Measurements from ENCODE around the gene GRID1. TPM values are rescaled to one million over a fixed set of nuclear protein-coding genes. Genes with fewer than 3 reads are reported as not detected.

Gene GRID1
- total and polyA plus RNA-seq, 11 donors: 0.69 to 3.4 (median 1.6) TPM

GRCh38 chr10:86402283-86402941 is 35.8 kb upstream of the GRID1 start:
- peaks cover 0 to 19% (median 0%) of the 10 kb centered on the region in 9 donors for H3K27me3 ChIP-seq
- no peaks in the 10 kb centered on the region for H3K36me3 ChIP-seq
- no peak overlapping the region for H3K27ac ChIP-seq
- DNase-seq (no peak), ATAC-seq (no peak)
- H3K9me3 ChIP-seq: peaks cover 0 to 14% (median 0%) of the 10 kb centered on the region in 12 donors
- H3K4me3 ChIP-seq: peak overlapping the region in 2 of 12 donors; percentile 21 to 22
- intact Hi-C loops (cut with DNase I): loop anchor here in 3 of 10 donors (2.0 to 10.0 kb wide), 3 partner anchors 122 to 185 kb away; partner anchors contain the start of gene WAPL (in 1 of the 3)
- 11 to 17% (median 15%) methylated on average over 18 of the region's 18 CpGs for WGBS, 4 donors
- TF ChIP-seq CTCF (IDR thresholded peaks at IDR 0.05): no peak
- peaks cover 0 to 38% (median 26%) of the 10 kb centered on the region in 12 donors for H3K4me1 ChIP-seq

- DNase-seq: no peak
- Histone ChIP-seq H3K4me3 (peak overlapping the region in 10 of 12 donors; percentile 37 to 76 (median 62)), H3K36me3 (no peaks in the 10 kb centered on the region), H3K9me3 (peaks cover 0 to 14% (median 0%) of the 10 kb centered on the region in 12 donors), H3K27me3 (peaks cover 0 to 19% (median 0%) of the 10 kb centered on the region in 9 donors), H3K4me1 (peaks cover 0 to 38% (median 26%) of the 10 kb centered on the region in 12 donors), H3K27ac (peak overlapping the region in 2 of 12 donors; percentile 76 to 89)
- intact Hi-C loops (cut with DNase I): loop anchor here in 8 of 10 donors (2.0 to 10.0 kb wide), 4 partner anchors 123 to 186 kb away; partner anchors contain the start of gene WAPL (in 1 of the 8)
- TF ChIP-seq POLR2A (IDR thresholded peaks at IDR 0.05): no peak
- TF ChIP-seq CTCF (IDR thresholded peaks at IDR 0.05): no peak
- 24 to 35% (median 25%) methylated on average over 27 of the region's 27 CpGs for WGBS, 4 donors
- peak in 2 of 4 donors; percentile 1 to 3 for ATAC-seq
Measured at GRCh38 chr10:86401588-86402282, 35.1 kb upstream of the GRID1 start.

- Histone ChIP-seq H3K27ac (peak overlapping the region in 8 of 12 donors; percentile 9 to 89 (median 66)), H3K9me3 (peaks cover 0 to 14% (median 0%) of the 10 kb centered on the region in 12 donors), H3K4me3 (peak overlapping the region; percentile 37 to 76 (median 62)), H3K4me1 (peaks cover 0 to 38% (median 26%) of the 10 kb centered on the region in 12 donors), H3K27me3 (peaks cover 0 to 19% (median 0%) of the 10 kb centered on the region in 9 donors), H3K36me3 (no peaks in the 10 kb centered on the region)
- intact Hi-C loops (cut with DNase I): loop anchor here in 7 of 10 donors (2.0 to 10.0 kb wide), 3 partner anchors 124 to 186 kb away; partner anchors contain the start of gene WAPL (in 1 of the 7)
- ATAC-seq (peak in 3 of 4 donors; percentile 19 to 42 (median 29)), DNase-seq (peak; percentile 27 to 76 (median 49))
- WGBS, 4 donors: 1 to 2% (median 1%) methylated on average over 65 to 76 of the region's 76 CpGs
- peak in 4 of 12 donors; percentile 14 to 24 (median 16) for TF ChIP-seq CTCF (IDR thresholded peaks at IDR 0.05)
- no peak for TF ChIP-seq POLR2A (IDR thresholded peaks at IDR 0.05)
Measured at GRCh38 chr10:86400705-86401587, 34.4 kb upstream of the GRID1 start.
